ENCODE data around the gene RABGAP1L.

Gene RABGAP1L

DNA sequence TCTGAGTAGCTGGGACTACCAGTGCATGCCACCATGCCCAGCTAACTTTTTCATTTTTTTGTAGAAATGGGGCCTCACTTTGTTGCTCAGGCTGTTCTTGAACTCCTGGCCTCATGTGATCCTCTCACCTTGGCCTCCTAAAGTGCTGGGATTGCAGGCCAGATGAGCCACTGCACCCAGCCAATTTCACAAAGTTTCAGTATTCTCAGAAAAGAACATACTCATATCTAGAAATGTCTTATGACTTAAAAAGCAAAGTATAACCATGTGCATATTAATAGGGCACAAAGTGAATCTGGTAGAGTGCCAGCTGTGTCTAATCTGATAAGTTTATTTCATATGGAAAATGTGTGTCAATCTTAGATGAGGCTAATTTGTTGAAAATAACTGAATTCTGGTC is 752.9 kb downstream of the RABGAP1L start:
- DNase-seq: no peak

DNA sequence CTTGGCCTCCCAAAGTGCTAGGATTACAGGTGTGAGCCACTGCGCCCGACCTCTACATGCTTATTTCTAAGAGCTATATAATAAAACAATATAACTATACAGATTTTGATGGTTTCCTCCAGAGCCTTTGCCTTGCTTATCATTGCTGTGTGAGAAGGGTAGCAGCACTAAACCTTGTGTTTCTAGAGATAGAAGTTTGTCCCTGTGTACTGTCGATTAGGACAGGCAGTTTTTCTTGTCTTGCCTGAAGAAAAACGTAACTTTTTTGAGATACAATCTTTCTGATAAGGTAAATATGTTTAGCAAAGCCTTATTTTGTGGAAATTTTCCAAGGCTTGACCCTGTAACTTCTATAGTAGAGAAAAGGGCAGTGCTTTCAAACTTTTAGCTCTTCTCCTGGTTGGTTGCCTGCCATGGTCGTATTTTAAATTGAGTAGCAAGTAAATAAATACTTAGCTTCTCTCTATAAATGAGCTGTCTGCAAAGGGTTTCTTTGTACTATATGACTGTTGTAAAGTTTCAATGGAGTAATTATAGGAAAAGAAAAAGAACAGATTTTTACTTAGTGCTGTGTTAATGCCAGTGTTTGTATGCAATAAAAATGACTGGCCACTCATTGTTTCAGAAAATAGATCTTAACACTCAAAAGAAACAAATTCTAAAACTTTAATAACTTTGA is 754.0 kb downstream of the RABGAP1L start:
- no peak for DNase-seq

GRCh38 chr1:174914991-174915390 is 755.7 kb downstream of the RABGAP1L start:
- DNase-seq: no peak

- no peak for DNase-seq
These were observed 757.5 kb downstream of the RABGAP1L start for GRCh38 chr1:174916846-174917245.

- no peak for DNase-seq
These were observed 760.8 kb downstream of the RABGAP1L start for GRCh38 chr1:174920093-174920492.

GRCh38 chr1:174922121-174922520 is 762.8 kb downstream of the RABGAP1L start:
- DNase-seq: no peak

- no peak for DNase-seq
These were observed 764.5 kb downstream of the RABGAP1L start for GRCh38 chr1:174923820-174924219.

- DNase-seq: no peak
These were observed 769.2 kb downstream of the RABGAP1L start for GRCh38 chr1:174928541-174928940.

DNA sequence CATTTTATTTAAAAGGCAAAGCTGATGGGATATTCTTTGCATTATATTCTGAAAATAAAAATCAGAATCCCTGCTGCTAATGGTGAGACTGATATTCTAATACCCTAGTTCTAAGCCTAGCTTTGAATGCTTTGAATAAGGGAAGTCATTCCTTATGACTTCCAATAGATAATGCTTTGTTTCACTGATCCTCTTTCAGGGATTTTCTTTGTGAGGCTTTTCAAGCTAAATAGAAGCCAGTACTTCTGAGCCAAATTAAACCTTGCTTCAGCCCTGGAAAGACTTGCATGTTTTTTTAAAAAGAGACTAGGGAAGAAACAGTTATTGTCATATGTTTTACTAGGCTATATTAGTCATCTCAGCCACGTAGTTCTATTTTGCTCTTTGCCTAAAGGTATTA is 771.9 kb downstream of the RABGAP1L start:
- no peak for DNase-seq

DNA sequence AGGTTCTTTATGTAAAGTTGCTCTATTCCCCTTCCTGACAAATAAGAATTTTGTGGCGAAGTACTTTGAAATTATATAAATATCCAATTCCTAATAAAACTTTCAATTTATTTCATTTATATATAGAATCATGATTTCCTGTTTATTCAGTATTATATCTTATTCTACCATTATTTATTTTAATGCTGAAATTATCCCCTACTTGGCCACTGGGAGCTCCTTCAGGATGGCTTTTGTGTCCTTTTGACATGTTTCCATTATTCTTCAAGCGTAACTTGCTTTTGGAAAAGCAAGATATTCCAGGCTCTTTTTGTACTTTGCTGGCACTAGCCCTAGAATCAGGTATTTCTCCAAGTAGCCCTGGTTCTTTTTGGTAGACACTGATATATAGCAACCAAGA is 773.3 kb downstream of the RABGAP1L start:
- no peak for DNase-seq

DNA sequence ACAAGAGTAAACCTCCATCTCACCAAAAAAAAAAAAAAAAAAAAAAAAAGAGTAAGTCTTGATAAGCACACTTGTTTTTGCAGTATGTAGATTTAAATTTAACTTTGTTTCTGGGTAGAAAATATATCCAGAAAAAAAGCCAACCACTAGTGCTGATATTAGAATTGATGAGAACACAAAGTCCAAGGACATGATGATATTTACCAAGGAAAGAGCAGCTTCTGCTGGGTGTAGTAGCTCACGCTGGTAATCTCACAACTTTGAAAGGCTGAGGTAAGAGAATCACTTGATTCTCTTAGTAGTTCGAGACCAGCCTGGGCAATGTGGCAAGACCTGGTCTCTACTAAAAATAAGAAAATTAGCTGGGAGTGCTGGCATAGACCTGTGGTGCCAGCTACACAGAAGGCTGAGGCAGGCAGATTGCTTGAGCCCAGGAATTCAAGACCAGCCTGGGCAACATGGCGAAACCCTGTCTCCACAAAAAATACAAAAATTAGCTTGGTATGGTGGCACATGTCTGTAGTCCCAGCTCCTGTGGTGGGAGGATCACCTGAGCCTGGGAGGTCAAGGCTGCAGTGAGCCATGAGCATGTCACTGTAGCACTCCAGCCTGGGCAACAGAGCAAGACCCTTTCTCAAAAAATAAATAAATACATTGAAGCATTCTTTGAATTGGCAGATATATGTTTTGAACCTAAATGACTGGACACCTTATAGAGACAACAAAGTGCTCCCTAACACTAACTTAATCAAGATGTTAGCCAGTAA is 776.8 kb downstream of the RABGAP1L start:
- DNase-seq: no peak

DNA sequence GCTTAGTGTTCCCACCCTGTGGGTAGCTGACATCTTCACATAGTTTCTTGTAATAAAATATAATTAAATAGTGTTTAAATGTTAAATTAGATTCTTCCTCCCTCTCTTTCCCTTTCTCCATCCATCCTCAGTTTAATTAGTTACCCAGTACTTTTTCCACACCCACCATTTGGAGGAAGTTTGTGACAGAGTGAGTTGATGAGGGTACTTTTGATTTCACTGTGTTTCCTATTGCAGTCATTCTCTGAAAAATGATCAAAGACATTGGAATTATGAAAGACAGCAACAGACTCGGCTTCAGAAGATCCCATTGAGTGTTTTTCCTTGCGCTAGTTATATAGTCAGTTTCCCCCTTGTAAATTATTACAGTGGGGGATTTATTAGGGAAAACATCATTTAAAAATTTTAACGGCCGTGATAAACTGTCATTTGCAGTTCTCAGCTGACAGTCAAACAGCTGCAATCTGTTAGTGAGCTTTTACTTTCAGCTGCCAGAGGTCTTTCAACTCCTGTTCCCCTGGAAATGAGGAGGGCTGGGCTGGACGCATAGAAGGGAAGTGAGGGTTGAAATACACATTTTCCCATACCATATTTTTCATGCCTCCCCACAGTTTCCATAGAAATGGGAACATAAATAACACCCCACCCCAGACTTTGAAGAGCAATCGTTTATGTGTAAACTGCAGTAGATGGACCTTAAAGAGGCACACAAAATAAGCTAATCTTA is 779.1 kb downstream of the RABGAP1L start:
- no peak for DNase-seq

- DNase-seq: no peak
These were observed 780.6 kb downstream of the RABGAP1L start for GRCh38 chr1:174939775-174940545.

GRCh38 chr1:174940646-174941175 is 781.4 kb downstream of the RABGAP1L start:
- no peak for DNase-seq

DNA sequence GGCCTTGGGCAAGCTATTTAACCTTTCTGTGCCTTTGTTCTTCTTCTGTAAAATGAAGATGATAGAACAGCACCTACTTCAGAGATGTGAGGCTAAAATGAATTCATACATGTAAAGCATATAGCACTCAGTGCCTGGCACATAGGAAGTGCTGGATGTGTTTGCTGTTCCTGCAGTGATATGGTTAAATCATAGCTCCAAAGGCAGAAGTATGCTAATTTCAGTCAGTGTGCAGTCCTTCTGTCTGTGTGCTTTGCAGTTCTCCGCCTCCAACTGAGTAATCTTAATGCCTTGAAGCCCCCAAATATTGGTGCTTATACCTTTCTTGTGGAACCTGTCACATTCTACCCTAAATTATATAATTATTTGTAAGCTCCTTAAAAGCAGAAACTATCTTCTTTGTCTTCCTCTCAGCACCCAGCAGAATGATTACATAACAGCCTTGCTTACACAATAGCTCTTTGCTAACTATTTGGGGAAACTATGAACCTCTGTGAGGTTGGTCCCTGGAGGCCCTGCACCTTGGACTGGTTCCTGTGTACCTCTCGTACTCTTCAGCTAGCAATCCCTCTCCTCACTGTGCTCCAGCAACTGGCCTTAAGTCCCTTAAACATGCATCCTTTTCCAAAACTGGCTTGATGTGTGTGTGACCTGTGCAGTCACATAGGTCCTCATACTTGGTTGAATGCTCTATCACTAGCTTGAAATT is 783.4 kb downstream of the RABGAP1L start:
- DNase-seq: no peak

DNA sequence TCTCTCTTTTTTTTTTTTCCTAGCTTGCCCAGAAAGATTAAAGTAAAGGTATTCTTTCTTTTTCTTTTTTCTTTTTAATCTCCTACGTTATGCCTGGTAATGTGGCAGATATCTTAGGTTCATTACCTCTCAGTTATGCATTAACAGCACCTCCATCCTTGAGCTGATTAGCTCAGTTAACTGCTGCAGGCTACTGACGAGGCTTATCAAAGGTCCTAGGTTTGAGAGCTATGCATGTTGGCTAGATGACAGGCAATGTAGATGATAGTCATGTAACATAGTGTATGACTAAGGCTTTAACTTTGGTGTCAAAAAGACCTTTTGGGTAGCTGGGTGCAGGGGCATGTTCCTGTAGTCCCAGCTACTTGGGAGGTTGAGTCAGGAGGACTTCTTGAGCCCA is 786.7 kb downstream of the RABGAP1L start:
- no peak for DNase-seq

DNA sequence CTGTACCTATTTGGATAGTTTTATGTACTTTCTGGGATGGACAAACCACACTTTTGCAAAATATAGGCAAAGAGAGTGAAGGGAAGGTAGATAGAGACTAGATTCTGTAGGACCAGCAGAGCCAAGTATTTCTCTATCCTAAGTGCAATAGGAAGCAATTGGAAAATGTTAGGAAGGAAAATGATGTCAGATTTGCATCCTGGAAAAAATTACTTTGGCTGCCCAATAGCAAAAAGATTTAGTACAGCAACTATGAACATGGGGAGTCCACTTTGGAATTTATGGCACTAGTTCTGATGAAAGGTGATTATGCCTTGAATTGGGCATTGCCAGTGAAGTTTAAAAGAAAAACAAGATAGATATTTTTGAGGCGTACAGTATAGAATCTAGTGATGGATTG is 789.7 kb downstream of the RABGAP1L start:
- DNase-seq: no peak

DNA sequence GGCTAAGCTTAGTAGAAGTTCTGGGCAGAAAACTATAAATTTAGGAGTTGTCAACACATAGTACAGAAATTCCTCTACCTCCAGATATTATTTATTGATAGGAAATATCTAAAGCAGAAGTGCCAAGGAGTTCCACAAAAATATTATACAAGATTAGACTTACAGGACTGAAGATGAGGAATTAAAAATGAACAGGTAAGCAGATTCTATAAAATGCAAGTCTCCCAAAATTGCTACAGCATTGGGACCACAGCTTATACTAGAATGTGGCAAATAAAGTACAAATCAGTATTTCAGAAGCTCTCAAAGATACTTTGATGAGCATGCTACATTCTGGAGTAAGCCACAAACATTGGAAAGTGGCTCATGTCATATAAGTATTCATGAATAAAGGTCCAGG is 790.3 kb downstream of the RABGAP1L start:
- DNase-seq: no peak

GRCh38 chr1:174953285-174954072 is 794.2 kb downstream of the RABGAP1L start:
- DNase-seq: no peak

- no peak for DNase-seq
These were observed 794.7 kb downstream of the RABGAP1L start for GRCh38 chr1:174954073-174954460.
